Breast epithelium (tissue), 3 donors: ENCODE data around the gene APOL4.

Experiments used
- CTCF ChIP-seq, 3 donors: fragments of 450-650 bp; IDR thresholded peaks; one replicate each; pipeline ENCODE4 v1.5.1; 2016 to 2017; ENCODE audit warnings: antibody characterized with exemption in 3 of 3, mild to moderate bottlenecking in 3 of 3, moderate library complexity in 3 of 3
- POLR2A ChIP-seq: fragments of 450-650 bp; IDR thresholded peaks from one replicate; pipeline ENCODE4 v1.6.1; 2016; ENCODE audit warnings: antibody characterized with exemption, mild to moderate bottlenecking, moderate library complexity
- POLR2AphosphoS5 ChIP-seq, 3 donors: sonication (generic); formaldehyde crosslinking; IDR thresholded peaks; one replicate each; pipeline ENCODE4 v1.6.1; 2017; ENCODE audit warnings: antibody characterized with exemption in 3 of 3

DNA sequence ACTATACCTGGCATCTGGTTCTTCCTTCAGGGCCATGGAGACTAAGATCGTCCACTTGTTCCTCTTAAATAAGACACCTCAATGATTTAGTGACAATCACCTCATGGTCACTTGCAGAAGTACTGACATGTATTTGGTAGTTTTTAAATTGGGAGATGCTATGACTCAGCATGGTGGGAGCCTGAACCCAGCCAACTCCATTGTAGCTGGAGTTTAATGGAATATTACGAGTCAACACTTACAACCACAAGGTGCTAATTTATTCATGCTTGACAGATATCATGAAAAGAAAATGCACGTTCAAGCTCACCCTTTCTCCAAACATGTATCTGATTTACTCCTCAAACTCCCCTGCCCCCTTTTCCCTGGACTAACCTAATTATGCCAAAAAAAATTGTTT lies 24.4 kb downstream of the APOL4 start:
- no peak for TF ChIP-seq CTCF (IDR thresholded peaks at IDR 0.05)
- TF ChIP-seq POLR2AphosphoS5 (IDR thresholded peaks at IDR 0.05): no peak
- no peak for TF ChIP-seq POLR2A
